SIG-M5 (cell line): Measurements from ENCODE around the gene ALDOB.
A peak's percentile ranks its signal among the peaks of the same experiment; 100 is the strongest.
"Not testable (repeated sequence)": the region's sequence is repeated elsewhere in the genome, so short reads cannot be mapped to it uniquely, and the experiment has no call there.

ENCODE experiments used
- DNase-seq: peaks from one replicate; lab custom pipeline; 2025; lab: John Stamatoyannopoulos, UW

The ALDOB gene

GRCh38 chr9:101421653-101422065 lies 13.9 kb downstream of the ALDOB start:
- no peak for DNase-seq

- DNase-seq, result no peak
Measured at GRCh38 chr9:101419863-101420262, 15.7 kb downstream of the ALDOB start.

- DNase-seq, result no peak
Measured at GRCh38 chr9:101418518-101419430, 16.8 kb downstream of the ALDOB start.

GRCh38 chr9:101417977-101418376 lies 17.6 kb downstream of the ALDOB start:
- DNase-seq, result no peak

GRCh38 chr9:101417389-101417788 lies 18.2 kb downstream of the ALDOB start:
- no peak for DNase-seq

- no peak for DNase-seq
Measured at GRCh38 chr9:101415578-101415977, 20.0 kb downstream of the ALDOB start.

GRCh38 chr9:101414839-101415238 lies 20.7 kb downstream of the ALDOB start:
- DNase-seq, result no peak

GRCh38 chr9:101409079-101409477 lies 26.5 kb downstream of the ALDOB start:
- no peak for DNase-seq

GRCh38 chr9:101408374-101409078 lies 27.0 kb downstream of the ALDOB start:
- no peak for DNase-seq

- no peak for DNase-seq
Measured at GRCh38 chr9:101403516-101404285, 31.9 kb downstream of the ALDOB start.

- DNase-seq, result no peak
Measured at GRCh38 chr9:101400120-101400519, 35.5 kb downstream of the ALDOB start.

- DNase-seq, result no peak
Measured at GRCh38 chr9:101399643-101399970, 36.0 kb downstream of the ALDOB start.

- DNase-seq, result no peak
Measured at GRCh38 chr9:101398930-101399642, 36.5 kb downstream of the ALDOB start.

GRCh38 chr9:101398068-101398929 lies 37.3 kb downstream of the ALDOB start, which contains the start of the genes MRPL50 and ZNF189:
Gene MRPL50 (minus strand): TSS chr9:101398618. CDS start chr9:101398592, 26 bp downstream.
Gene ZNF189 (plus strand): TSS chr9:101398851. CDS start chr9:101399157, 306 bp downstream.
- peak; percentile 95 for DNase-seq

GRCh38 chr9:101397746-101398067 lies 37.9 kb downstream of the ALDOB start:
- no peak for DNase-seq

- DNase-seq, result no peak
Measured at GRCh38 chr9:101394687-101395086, 40.9 kb downstream of the ALDOB start.

- no peak for DNase-seq
Measured at GRCh38 chr9:101393135-101393534, 42.4 kb downstream of the ALDOB start.

GRCh38 chr9:101388507-101388993 lies 47.0 kb downstream of the ALDOB start:
- DNase-seq, result no peak

- no peak for DNase-seq
Measured at GRCh38 chr9:101387871-101388506, 47.6 kb downstream of the ALDOB start.

GRCh38 chr9:101384873-101385536 lies 50.6 kb downstream of the ALDOB start, which contains the start of gene BAAT:
Gene BAAT (minus strand): TSS chr9:101385006. CDS start chr9:101371404, 13,602 bp downstream.
- DNase-seq, result not testable (repeated sequence)
